Psoas muscle (tissue), 8 donors: ENCODE data around the gene BRD4. TPM values are rescaled to one million over a fixed set of nuclear protein-coding genes. Genes with fewer than 3 reads are reported as not detected.

Source experiments
- ATAC-seq, 4 donors: fragments of 200-7000 bp; cut with Tn5 transposase; one replicate each; pipeline ENCODE4 v1.9.1; 2020; ENCODE audit warnings: moderate library complexity in 3 of 4, mild to moderate bottlenecking in 2 of 4
- DNase-seq, 2 donors: peaks; one replicate each; pipeline ENCODE4 v3.0.0-alpha.2; 2020
- H3K27ac ChIP-seq: fragments of 200-600 bp; one replicate; pipeline ENCODE4 v1.8.0; 2022
- H3K27me3 ChIP-seq, 3 donors: fragments of 200-600 bp in 1 of 3; one replicate each; pipeline versions ENCODE4 v1.6.1 to v1.8.0; 2013 to 2022; ENCODE audit warnings: low read length in 2 of 3, mild to moderate bottlenecking in 2 of 3, moderate library complexity in 1 of 3; ENCODE audit not compliant: insufficient read depth in 3 of 3
- H3K36me3 ChIP-seq, 2 donors: fragments of 200-600 bp in 1 of 2; one replicate each; pipeline versions ENCODE4 v1.6.1 to v1.8.0; 2013 to 2022; ENCODE audit warnings: low read depth in 1 of 2, mild to moderate bottlenecking in 1 of 2, moderate library complexity in 1 of 2; ENCODE audit not compliant: insufficient read depth in 1 of 2
- H3K4me1 ChIP-seq: fragments of 200-600 bp; one replicate; pipeline ENCODE4 v1.8.0; 2022
- H3K4me3 ChIP-seq: fragments of 200-600 bp; one replicate; pipeline ENCODE4 v1.8.0; 2022; ENCODE audit warnings: mild to moderate bottlenecking
- H3K9me3 ChIP-seq: fragments of 200-600 bp; one replicate; pipeline ENCODE4 v1.8.0; 2022
- WGBS, 3 donors: extraction: QIAGEN DNeasy Blood & Tissue Kit; methylation state at CpG; one replicate each; pipeline versions ENCODE4 v1.1.6 to v1.1.7; 2013; 5-methylcytosine and 5-hydroxymethylcytosine counted together
- intact Hi-C, 2 donors: fragments of 100-400 bp; cut with DNase I; formaldehyde crosslinking; loops; one replicate each; pipeline versions ENCODE4 v1.11.0 to v1.14.2; 2022
- polyA plus RNA-seq, 3 donors: library from polyadenylated mRNA; stranded (reverse); fragments of 200-250 nt; gene quantifications; one replicate each; pipeline ENCODE4 v1.2.3, GENCODE V29; 2013
- total RNA-seq, 4 donors: library from RNA; stranded (reverse); fragmentation: NEBNext Ultra II Directional in 2 of 4; extraction: Animal tissue kit (Norgen Biotek cat#: 25700) in 2 of 4; gene quantifications; one replicate each; pipeline versions ENCODE4 v1.2.1 to v1.2.4, GENCODE V29; 2021 to 2023
- TF ChIP-seq, protein P1 (sequence below): fragments of 200-600 bp; IDR thresholded peaks from one replicate; pipeline ENCODE4 v1.8.0; 2022; ENCODE audit warnings: antibody characterized with exemption
- donor health status: healthy with polysubstance abuse.
- donor health status: DM: no; HTN: no; CAD: no; lungs with moderate emphysema.
- donor health status: Bipolar disorder and iron deficiency.
- donor health status: healthy.
- donor health status: DM: yes; HTN: yes; CAD: no.
- donor health status: DM: no; HTN: no; CAD: no.
- donor health status: DM: no; HTN: no; CAD: no.
- donor health status: DM: yes; HTN: yes; CAD: no.

Gene BRD4
- total and polyA plus RNA-seq, 7 donors, result 42.6 to 120 (median 98.6) TPM

DNA sequence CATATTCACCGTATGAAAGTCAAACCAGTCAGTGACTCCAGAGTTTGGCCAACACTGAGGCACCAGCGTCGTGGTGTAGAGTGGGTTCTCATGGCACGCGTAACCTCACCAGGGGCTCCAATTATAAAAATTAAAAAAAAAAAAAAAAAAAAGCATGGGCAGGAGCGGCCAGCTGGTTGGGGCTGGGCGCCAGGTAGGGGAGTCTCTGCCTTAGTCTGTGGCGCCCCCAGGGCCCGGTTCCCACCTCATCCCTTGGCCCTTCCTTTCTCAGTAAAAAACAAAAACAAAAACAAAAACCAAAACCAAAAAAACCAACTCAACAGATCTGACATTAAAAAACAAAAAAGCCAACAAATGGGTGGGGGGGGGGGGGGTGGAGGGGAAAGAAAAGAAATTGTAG, 95.5 kb downstream of the BRD4 start:
- Histone ChIP-seq H3K27me3 (peaks cover 0 to 10% (median 0%) of the 10 kb centered on the region in 3 donors), H3K4me3 (no peak overlapping the region), H3K4me1 (peaks cover 3% of the 10 kb centered on the region), H3K27ac (no peak overlapping the region), H3K36me3 (peaks cover 10 to 61% of the 10 kb centered on the region in 2 donors), H3K9me3 (no peaks in the 10 kb centered on the region)
- DNase-seq (no peak), ATAC-seq (no peak)
- WGBS, 3 donors, result 84 to 89% (median 86%) methylated on average over 9 of the region's 9 CpGs
- intact Hi-C loops, result no loop called here
- TF ChIP-seq, protein P1, sequence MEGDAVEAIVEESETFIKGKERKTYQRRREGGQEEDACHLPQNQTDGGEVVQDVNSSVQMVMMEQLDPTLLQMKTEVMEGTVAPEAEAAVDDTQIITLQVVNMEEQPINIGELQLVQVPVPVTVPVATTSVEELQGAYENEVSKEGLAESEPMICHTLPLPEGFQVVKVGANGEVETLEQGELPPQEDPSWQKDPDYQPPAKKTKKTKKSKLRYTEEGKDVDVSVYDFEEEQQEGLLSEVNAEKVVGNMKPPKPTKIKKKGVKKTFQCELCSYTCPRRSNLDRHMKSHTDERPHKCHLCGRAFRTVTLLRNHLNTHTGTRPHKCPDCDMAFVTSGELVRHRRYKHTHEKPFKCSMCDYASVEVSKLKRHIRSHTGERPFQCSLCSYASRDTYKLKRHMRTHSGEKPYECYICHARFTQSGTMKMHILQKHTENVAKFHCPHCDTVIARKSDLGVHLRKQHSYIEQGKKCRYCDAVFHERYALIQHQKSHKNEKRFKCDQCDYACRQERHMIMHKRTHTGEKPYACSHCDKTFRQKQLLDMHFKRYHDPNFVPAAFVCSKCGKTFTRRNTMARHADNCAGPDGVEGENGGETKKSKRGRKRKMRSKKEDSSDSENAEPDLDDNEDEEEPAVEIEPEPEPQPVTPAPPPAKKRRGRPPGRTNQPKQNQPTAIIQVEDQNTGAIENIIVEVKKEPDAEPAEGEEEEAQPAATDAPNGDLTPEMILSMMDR, result no peak

DNA sequence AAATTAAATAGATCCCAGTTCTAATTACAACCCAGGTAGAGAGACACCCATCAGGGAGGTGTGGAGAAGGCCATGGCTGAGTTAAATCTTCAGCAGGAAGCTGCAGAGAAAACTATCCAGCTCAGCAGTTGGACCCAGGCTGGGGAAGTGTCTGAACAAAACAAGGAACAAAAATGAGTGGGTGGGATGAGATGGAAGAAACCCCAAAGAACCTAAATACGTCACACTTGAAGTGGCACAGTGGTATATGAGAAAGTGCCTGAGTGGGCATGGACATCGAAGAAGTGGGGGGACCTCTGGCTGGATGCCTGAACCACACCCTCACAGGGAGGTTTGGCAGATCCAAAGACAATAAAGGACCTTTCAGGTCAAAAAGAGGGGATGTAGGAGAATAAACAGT, 96.6 kb downstream of the BRD4 start:
- ATAC-seq (no peak), DNase-seq (no peak)
- intact Hi-C loops, result no loop called here
- peaks cover 3% of the 10 kb centered on the region for H3K4me1 ChIP-seq
- peaks cover 10 to 52% of the 10 kb centered on the region in 2 donors for H3K36me3 ChIP-seq
- no peaks in the 10 kb centered on the region for H3K9me3 ChIP-seq
- H3K27me3 ChIP-seq, result peaks cover 0 to 14% (median 0%) of the 10 kb centered on the region in 3 donors
- H3K4me3 ChIP-seq, result no peak overlapping the region
- 69 to 85% (median 74%) methylated on average over 2 of the region's 2 CpGs for WGBS, 3 donors
- TF ChIP-seq, protein P1, result no peak
- no peak overlapping the region for H3K27ac ChIP-seq

DNA sequence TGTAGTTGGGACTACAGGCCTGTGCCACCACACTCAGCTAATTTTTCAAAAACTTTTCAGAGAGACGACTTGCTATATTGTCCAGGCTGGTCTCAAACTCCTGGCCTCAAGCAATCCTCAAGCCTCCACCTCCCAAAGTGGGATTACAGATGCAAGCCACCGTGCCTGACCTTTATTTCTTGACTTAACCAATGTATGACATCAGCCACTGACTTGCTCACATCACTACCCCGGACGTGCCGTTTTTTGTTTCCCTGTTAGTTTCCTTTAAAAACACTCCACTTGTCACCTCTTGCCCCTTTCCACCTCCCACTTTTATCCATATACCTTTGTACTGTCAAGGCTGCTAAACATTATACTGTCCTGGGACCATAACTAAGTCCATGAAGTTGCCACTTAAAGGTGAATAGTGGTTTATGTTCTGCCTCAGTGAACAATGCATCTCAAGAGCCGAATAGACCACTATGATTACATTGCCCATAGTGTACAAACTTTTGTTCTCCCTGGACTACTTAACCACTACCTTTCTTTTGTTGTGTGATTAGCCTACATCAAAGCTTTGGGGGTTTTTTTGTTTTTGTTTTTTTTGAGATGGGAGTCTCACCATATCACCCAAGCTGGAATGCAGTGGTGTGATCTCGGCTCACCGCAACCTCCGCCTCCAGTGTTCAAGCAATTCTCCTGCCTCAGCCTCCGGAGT, 97.8 kb downstream of the BRD4 start:
- Histone ChIP-seq H3K4me1 (peaks cover 3% of the 10 kb centered on the region), H3K27me3 (peaks cover 0 to 14% (median 0%) of the 10 kb centered on the region in 3 donors), H3K4me3 (no peak overlapping the region), H3K27ac (no peak overlapping the region), H3K9me3 (no peaks in the 10 kb centered on the region), H3K36me3 (peaks cover 8 to 40% of the 10 kb centered on the region in 2 donors)
- no peak for DNase-seq
- intact Hi-C loops, result no loop called here
- 72 to 79% (median 74%) methylated on average over 10 of the region's 10 CpGs for WGBS, 3 donors
- no peak for ATAC-seq
- TF ChIP-seq, protein P1, result no peak

DNA sequence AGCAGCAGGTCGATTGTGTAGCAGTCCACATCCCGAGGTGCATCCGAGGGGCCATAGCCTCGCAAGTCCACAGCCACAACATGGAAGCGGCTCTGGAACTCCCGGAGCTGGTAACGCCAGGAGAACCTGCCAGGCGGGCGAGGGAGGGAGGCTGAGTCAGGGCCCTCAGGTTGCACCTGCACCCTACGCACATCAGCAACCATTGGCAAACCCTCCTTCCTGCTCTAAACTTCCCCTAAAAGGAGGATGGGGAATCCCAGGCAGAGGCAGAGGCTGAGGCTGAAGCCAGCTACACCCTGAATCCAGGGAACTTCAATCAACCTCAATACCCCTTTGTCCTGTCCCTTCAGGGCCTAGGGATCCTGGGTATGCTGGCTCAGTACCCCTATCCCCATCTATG, 101.1 kb downstream of the BRD4 start:
- TF ChIP-seq, protein P1, result no peak
- H3K9me3 ChIP-seq, result no peaks in the 10 kb centered on the region
- intact Hi-C loops, result no loop called here
- ATAC-seq, result no peak
- no peak for DNase-seq
- H3K27me3 ChIP-seq, result peaks cover 0 to 14% (median 0%) of the 10 kb centered on the region in 3 donors
- H3K27ac ChIP-seq, result no peak overlapping the region
- no peak overlapping the region for H3K4me3 ChIP-seq
- H3K36me3 ChIP-seq, result peaks cover 0 to 9% of the 10 kb centered on the region in 2 donors
- peaks cover 3% of the 10 kb centered on the region for H3K4me1 ChIP-seq
- 88 to 92% (median 91%) methylated on average over 10 of the region's 10 CpGs for WGBS, 3 donors

DNA sequence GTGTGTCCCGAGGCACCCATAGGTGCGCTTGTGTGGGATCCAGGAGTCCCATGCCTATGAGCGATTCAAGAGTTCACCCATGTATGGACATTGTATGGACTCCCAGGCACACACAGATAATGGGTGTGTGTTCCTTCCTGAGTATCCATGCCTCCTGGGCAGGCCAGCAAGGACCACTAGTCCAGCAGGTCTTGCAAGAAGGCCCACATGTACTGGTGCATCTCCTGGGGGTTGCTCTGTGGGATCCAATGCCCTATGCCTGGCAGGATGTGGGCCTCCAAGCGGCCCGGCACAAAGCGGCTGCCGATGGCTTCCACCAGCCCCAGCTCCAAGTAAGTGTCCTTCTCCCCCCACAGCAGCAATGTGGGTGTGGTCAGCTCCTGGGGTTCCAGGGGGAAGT, 105.1 kb downstream of the BRD4 start:
- TF ChIP-seq, protein P1, result no peak
- no peaks in the 10 kb centered on the region for H3K9me3 ChIP-seq
- DNase-seq, result no peak
- H3K27me3 ChIP-seq, result peaks cover 0 to 8% (median 0%) of the 10 kb centered on the region in 3 donors
- peaks cover 5% of the 10 kb centered on the region for H3K4me1 ChIP-seq
- H3K4me3 ChIP-seq, result no peak overlapping the region
- intact Hi-C loops, result no loop called here
- no peak overlapping the region for H3K27ac ChIP-seq
- H3K36me3 ChIP-seq, result no peaks in the 10 kb centered on the region
- WGBS, 3 donors, result 93 to 97% (median 93%) methylated on average over 7 of the region's 7 CpGs
- ATAC-seq, result no peak
